Peyer's patch (tissue), 4 donors: Measurements from ENCODE around the gene PPFIA3. TPM values are rescaled to one million over a fixed set of nuclear protein-coding genes. Genes with fewer than 3 reads are reported as not detected.
"Not testable (repeated sequence)": the region's sequence is repeated elsewhere in the genome, so short reads cannot be mapped to it uniquely, and the experiment has no call there.

Source experiments
- DNase-seq, 3 donors: peaks; one replicate each; pipeline ENCODE4 v3.0.0-alpha.2; 2017 to 2019
- H3K27ac ChIP-seq, 4 donors: fragments of 200-600 bp; sonication (generic); one replicate each; pipeline ENCODE4 v1.5.1; 2016 to 2019
- H3K27me3 ChIP-seq, 2 donors: fragments of 200-600 bp; sonication (generic); one replicate each; pipeline ENCODE4 v1.5.1; 2019
- H3K36me3 ChIP-seq, 3 donors: fragments of 200-600 bp; sonication (generic); one replicate each; pipeline ENCODE4 v1.5.1; 2016 to 2019
- H3K4me1 ChIP-seq, 4 donors: fragments of 200-600 bp; sonication (generic); one replicate each; pipeline ENCODE4 v1.5.1; 2016 to 2019
- H3K4me3 ChIP-seq, 4 donors: fragments of 200-600 bp; sonication (generic); 1 replicate in 3 of 4; 2 replicates in 1 of 4; pipeline ENCODE4 v1.5.1; 2016 to 2019; ENCODE audit warnings: mild to moderate bottlenecking in 1 of 4
- H3K9me3 ChIP-seq, 4 donors: fragments of 200-600 bp; sonication (generic); one replicate each; pipeline ENCODE4 v1.5.1; 2016 to 2019; ENCODE audit warnings: mild to moderate bottlenecking in 1 of 4
- CTCF ChIP-seq, 6 experiments: fragments of 450-650 bp in 4 of 6; fragments of 200-600 bp in 2 of 6; sonication (generic) in 1 of 6; IDR thresholded peaks; one replicate each; pipeline ENCODE4 v1.5.1; 2017 to 2019; ENCODE audit warnings: antibody characterized with exemption in 6 of 6, mild to moderate bottlenecking in 3 of 6, moderate library complexity in 1 of 6
- POLR2A ChIP-seq, 2 donors: fragments of 450-650 bp; IDR thresholded peaks; one replicate each; pipeline ENCODE4 v1.5.1; 2017; ENCODE audit warnings: antibody characterized with exemption in 2 of 2, mild to moderate bottlenecking in 2 of 2, moderate library complexity in 2 of 2
- total RNA-seq, 4 donors: library from RNA; depleted of rRNA; stranded (reverse); fragments of >200 nt; gene quantifications; one replicate each; pipeline ENCODE4 v1.1.0, GENCODE V29; 2016

Gene PPFIA3
- total RNA-seq, 4 donors from 2014 or later, result 12.7 to 24.8 (median 16.4) TPM

DNA sequence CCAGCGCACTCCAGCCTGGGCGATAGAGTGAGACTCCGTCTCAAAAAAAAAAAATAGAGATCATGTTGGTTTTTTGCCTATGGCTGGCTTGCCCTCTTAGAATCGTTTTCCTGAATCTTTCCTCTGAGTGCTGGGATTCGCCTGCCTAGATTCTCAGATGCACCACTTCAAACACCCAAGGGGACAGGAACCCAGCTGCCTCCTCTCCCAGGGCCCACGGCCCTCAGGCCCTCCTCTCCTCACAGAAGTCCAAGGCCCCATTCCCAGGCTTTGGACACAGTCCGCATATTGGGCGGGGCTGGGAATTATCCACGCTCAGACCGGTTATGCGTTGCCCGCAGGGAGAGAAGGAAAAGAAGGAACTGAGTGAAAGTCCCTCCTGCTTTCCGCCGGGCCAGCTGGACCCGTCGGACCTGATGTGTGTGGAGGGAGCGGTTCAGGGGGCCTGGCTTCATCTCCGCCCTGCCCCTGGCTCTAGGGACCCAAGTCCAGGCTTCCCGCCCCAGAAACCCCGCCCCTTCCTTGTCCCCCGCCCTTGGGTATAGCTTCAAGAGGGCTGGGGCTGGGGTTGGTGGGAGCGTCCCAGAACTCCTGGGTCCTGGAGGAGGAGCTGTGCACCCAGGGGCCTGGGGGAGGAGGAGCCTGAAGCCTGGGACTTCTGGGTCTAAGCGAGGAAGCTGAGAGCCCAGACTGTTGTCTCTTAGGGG is 5.8 kb downstream of the PPFIA3 start:
- Histone ChIP-seq H3K27me3 (no peaks in the 10 kb centered on the region), H3K9me3 (no peaks in the 10 kb centered on the region), H3K4me3 (peak overlapping the region in 1 of 4 donors; percentile 30), H3K4me1 (peaks cover 0 to 21% (median 6%) of the 10 kb centered on the region in 4 donors), H3K36me3 (no peaks in the 10 kb centered on the region), H3K27ac (peak overlapping the region in 3 of 4 donors; percentile 34 to 50 (median 46))
- DNase-seq, result peak in 2 of 3 donors; percentile 79 to 88
- no peak for TF ChIP-seq CTCF (IDR thresholded peaks at IDR 0.05)
- TF ChIP-seq POLR2A (IDR thresholded peaks at IDR 0.05), result peak in 1 of 2 donors; percentile 38

GRCh38 chr19:49126575-49126974 is 7.2 kb downstream of the PPFIA3 start:
- H3K36me3 ChIP-seq, result no peaks in the 10 kb centered on the region
- no peak overlapping the region for H3K4me3 ChIP-seq
- H3K9me3 ChIP-seq, result no peaks in the 10 kb centered on the region
- DNase-seq, result no peak
- no peak for TF ChIP-seq POLR2A (IDR thresholded peaks at IDR 0.05)
- no peak for TF ChIP-seq CTCF (IDR thresholded peaks at IDR 0.05)
- H3K27me3 ChIP-seq, result no peaks in the 10 kb centered on the region
- H3K27ac ChIP-seq, result no peak overlapping the region
- H3K4me1 ChIP-seq, result peaks cover 0 to 19% (median 5%) of the 10 kb centered on the region in 4 donors

GRCh38 chr19:49127225-49127624 is 7.9 kb downstream of the PPFIA3 start:
- not testable (repeated sequence) for DNase-seq, H3K9me3 ChIP-seq, H3K36me3 ChIP-seq, H3K27me3 ChIP-seq
- peak overlapping the region in 1 of 4 donors; percentile 84 for H3K27ac ChIP-seq
- H3K4me3 ChIP-seq, result peak overlapping the region in 3 of 4 donors; percentile 24 to 45 (median 41)
- peaks cover 0 to 19% (median 5%) of the 10 kb centered on the region in 4 donors for H3K4me1 ChIP-seq

GRCh38 chr19:49127674-49128544 is 8.6 kb downstream of the PPFIA3 start:
- Histone ChIP-seq H3K27me3 (no peaks in the 10 kb centered on the region), H3K4me3 (peak overlapping the region; percentile 24 to 53 (median 46))

GRCh38 chr19:49128545-49129237 is 9.3 kb downstream of the PPFIA3 start:
- Histone ChIP-seq H3K36me3 (no peaks in the 10 kb centered on the region), H3K4me1 (peaks cover 0 to 29% (median 5%) of the 10 kb centered on the region in 4 donors), H3K9me3 (no peaks in the 10 kb centered on the region), H3K4me3 (peak overlapping the region; percentile 11 to 53 (median 46)), H3K27ac (peak overlapping the region in 2 of 4 donors; percentile 57 to 84), H3K27me3 (no peaks in the 10 kb centered on the region)
- TF ChIP-seq CTCF (IDR thresholded peaks at IDR 0.05) (no peak), POLR2A (IDR thresholded peaks at IDR 0.05) (no peak)
- DNase-seq, result no peak

More at GRCh38 chr19:49127674-49128544, 8.6 kb downstream of the PPFIA3 start:
- no peaks in the 10 kb centered on the region for H3K9me3 ChIP-seq
- DNase-seq, result peak; percentile 92 to 99 (median 97)
- H3K27ac ChIP-seq, result peak overlapping the region in 3 of 4 donors; percentile 72 to 84 (median 74)
- H3K4me1 ChIP-seq, result peaks cover 0 to 21% (median 5%) of the 10 kb centered on the region in 4 donors
- TF ChIP-seq CTCF (IDR thresholded peaks at IDR 0.05) (peak in 3 of 6 experiments; percentile 45 to 58 (median 50)), POLR2A (IDR thresholded peaks at IDR 0.05) (no peak)
- H3K36me3 ChIP-seq, result no peaks in the 10 kb centered on the region
